Stomach (tissue), 9 donors: ENCODE results near the gene ACSF3. TPM values are rescaled to one million over a fixed set of nuclear protein-coding genes. Genes with fewer than 3 reads are reported as not detected.

ENCODE experiments used
- DNase-seq, 2 donors: peaks; one replicate each; pipeline versions ENCODE4 v3.0.0 to v3.0.0-alpha.2; 2013 to 2019
- H3K27ac ChIP-seq, 5 donors: fragments of 200-600 bp in 4 of 5; sonication (generic) in 4 of 5; one replicate each; pipeline ENCODE4 v1.5.1; 2013 to 2019; ENCODE audit warnings: mild to moderate bottlenecking in 1 of 5, moderate library complexity in 1 of 5
- H3K27me3 ChIP-seq, 3 donors: fragments of 200-600 bp; sonication (generic); one replicate each; pipeline ENCODE4 v1.5.1; 2017 to 2019; ENCODE audit warnings: mixed run types in 1 of 3
- H3K36me3 ChIP-seq, 4 donors: fragments of 200-600 bp; sonication (generic); 1 replicate in 3 of 4; 2 replicates in 1 of 4; pipeline ENCODE4 v1.5.1; 2016 to 2019
- H3K4me1 ChIP-seq, 4 donors: fragments of 200-600 bp; sonication (generic); one replicate each; pipeline ENCODE4 v1.5.1; 2016 to 2019
- H3K4me3 ChIP-seq, 4 donors: fragments of 200-600 bp; sonication (generic) in 3 of 4; one replicate each; pipeline ENCODE4 v1.5.1; 2016 to 2019; ENCODE audit warnings: mild to moderate bottlenecking in 1 of 4
- H3K9me3 ChIP-seq, 4 donors: fragments of 200-600 bp; sonication (generic); one replicate each; pipeline ENCODE4 v1.5.1; 2016 to 2019
- CTCF ChIP-seq, 7 experiments: fragments of 450-650 bp in 4 of 7; fragments of 200-600 bp in 3 of 7; sonication (generic) in 3 of 7; IDR thresholded peaks; one replicate each; pipeline ENCODE4 v1.5.1; 2016 to 2019; ENCODE audit warnings: antibody characterized with exemption in 7 of 7, control low read depth in 2 of 7, mild to moderate bottlenecking in 1 of 7
- EP300 ChIP-seq: sonication (generic); formaldehyde crosslinking; IDR thresholded peaks from one replicate; pipeline ENCODE4 v1.6.1; 2017; ENCODE audit warnings: antibody characterized with exemption
- POLR2A ChIP-seq, 4 donors: fragments of 450-650 bp; IDR thresholded peaks; one replicate each; pipeline ENCODE4 v1.6.1; 2016; ENCODE audit warnings: antibody characterized with exemption in 4 of 4, control low read depth in 2 of 4, mild to moderate bottlenecking in 1 of 4, moderate library complexity in 1 of 4
- POLR2AphosphoS5 ChIP-seq, 3 donors: sonication (generic); formaldehyde crosslinking; IDR thresholded peaks; one replicate each; pipeline ENCODE4 v1.6.1; 2016; ENCODE audit warnings: antibody characterized with exemption in 3 of 3
- WGBS, 5 donors: extraction: QIAGEN DNeasy Blood & Tissue Kit in 3 of 5; methylation state at CpG; one replicate each; pipeline versions ENCODE4 v1.1.5 to v1.1.7; 2013 to 2018; 5-methylcytosine and 5-hydroxymethylcytosine counted together
- intact Hi-C: fragments of 100-400 bp; cut with DNase I; formaldehyde crosslinking; loops from one replicate; pipeline ENCODE4 v1.15.1; 2023; ENCODE audit warnings: low total_unique reads
- polyA plus RNA-seq, 3 donors: library from polyadenylated mRNA; stranded (reverse); fragments of 200-250 nt; gene quantifications; one replicate each; pipeline ENCODE4 v1.2.3, GENCODE V29; 2013
- total RNA-seq, 5 donors: library from RNA; depleted of rRNA; stranded (reverse); fragments of >200 nt; gene quantifications; one replicate each; pipeline versions ENCODE4 v1.1.0 to v1.2.3, GENCODE V29; 2014 to 2016
- donor health status: healthy with polysubstance abuse.
- donor health status: Bipolar disorder and iron deficiency.
- donor health status: healthy.

The ACSF3 gene
- total and polyA plus RNA-seq, 8 donors, result 16.9 to 265 (median 30.7) TPM

GRCh38 chr16:89166696-89167424 lies 73.2 kb downstream of the ACSF3 start:
- WGBS, 5 donors, result 58 to 61% (median 59%) methylated on average over 12 to 18 of the region's 18 CpGs
- DNase-seq, result no peak
- TF ChIP-seq EP300, result no peak
- TF ChIP-seq POLR2AphosphoS5 (IDR thresholded peaks at IDR 0.05), result no peak
- TF ChIP-seq POLR2A (IDR thresholded peaks at IDR 0.05), result no peak
- no peak for TF ChIP-seq CTCF (IDR thresholded peaks at IDR 0.05)
- no peaks in the 10 kb centered on the region for H3K9me3 ChIP-seq
- no peak overlapping the region for H3K4me3 ChIP-seq
- no peak overlapping the region for H3K27ac ChIP-seq
- no peaks in the 10 kb centered on the region for H3K36me3 ChIP-seq
- intact Hi-C loops, result loop anchor here (5.0 kb wide), 1 partner anchor 225 kb away; no protein-coding TSS in a partner anchor
- H3K4me1 ChIP-seq, result peaks cover 23 to 29% (median 27%) of the 10 kb centered on the region in 4 donors
- H3K27me3 ChIP-seq, result peaks cover 0 to 90% (median 50%) of the 10 kb centered on the region in 3 donors

- TF ChIP-seq CTCF (IDR thresholded peaks at IDR 0.05) (peak in 5 of 7 experiments; percentile 60 to 93 (median 88)), EP300 (no peak), POLR2AphosphoS5 (IDR thresholded peaks at IDR 0.05) (peak in 1 of 3 donors; percentile 31), POLR2A (IDR thresholded peaks at IDR 0.05) (no peak)
- Histone ChIP-seq H3K27me3 (peaks cover 0 to 90% (median 50%) of the 10 kb centered on the region in 3 donors), H3K36me3 (no peaks in the 10 kb centered on the region), H3K9me3 (no peaks in the 10 kb centered on the region), H3K4me3 (no peak overlapping the region), H3K4me1 (peaks cover 23 to 32% (median 29%) of the 10 kb centered on the region in 4 donors), H3K27ac (no peak overlapping the region)
- DNase-seq, result peak; percentile 90 to 91
- intact Hi-C loops, result loop anchor here (5.0 kb wide), 1 partner anchor 225 kb away; no protein-coding TSS in a partner anchor
- 12 to 70% (median 19%) methylated on average over 3 to 18 of the region's 18 CpGs for WGBS, 5 donors
These were observed 73.8 kb downstream of the ACSF3 start for GRCh38 chr16:89167425-89167941.

- TF ChIP-seq POLR2AphosphoS5 (IDR thresholded peaks at IDR 0.05) (no peak), POLR2A (IDR thresholded peaks at IDR 0.05) (no peak), EP300 (no peak), CTCF (IDR thresholded peaks at IDR 0.05) (no peak)
- no peak overlapping the region for H3K4me3 ChIP-seq
- DNase-seq, result no peak
- H3K27ac ChIP-seq, result no peak overlapping the region
- H3K36me3 ChIP-seq, result no peaks in the 10 kb centered on the region
- no peaks in the 10 kb centered on the region for H3K9me3 ChIP-seq
- 49 to 58% (median 51%) methylated on average over 18 to 23 of the region's 23 CpGs for WGBS, 5 donors
- peaks cover 0 to 92% (median 50%) of the 10 kb centered on the region in 3 donors for H3K27me3 ChIP-seq
- H3K4me1 ChIP-seq, result peaks cover 23 to 32% (median 29%) of the 10 kb centered on the region in 4 donors
- intact Hi-C loops, result loop anchor here (5.0 kb wide), 1 partner anchor 226 kb away; no protein-coding TSS in a partner anchor
These were observed 74.9 kb downstream of the ACSF3 start for GRCh38 chr16:89168381-89169189.

- no peak for DNase-seq
- no peak overlapping the region for H3K27ac ChIP-seq
- TF ChIP-seq CTCF (IDR thresholded peaks at IDR 0.05), result no peak
- TF ChIP-seq POLR2A (IDR thresholded peaks at IDR 0.05), result no peak
- TF ChIP-seq POLR2AphosphoS5 (IDR thresholded peaks at IDR 0.05), result no peak
- 70 to 88% (median 83%) methylated on average over 4 to 14 of the region's 14 CpGs for WGBS, 5 donors
- peaks cover 23 to 32% (median 29%) of the 10 kb centered on the region in 4 donors for H3K4me1 ChIP-seq
- peaks cover 0 to 96% (median 50%) of the 10 kb centered on the region in 3 donors for H3K27me3 ChIP-seq
- H3K4me3 ChIP-seq, result no peak overlapping the region
- no peaks in the 10 kb centered on the region for H3K36me3 ChIP-seq
- no peaks in the 10 kb centered on the region for H3K9me3 ChIP-seq
- intact Hi-C loops, result loop anchor here (5.0 to 10.0 kb wide), 2 partner anchors 227 to 435 kb away; no protein-coding TSS in a partner anchor
These were observed 76.1 kb downstream of the ACSF3 start for GRCh38 chr16:89169778-89170177.
